HEK293 (cell line): ENCODE data around the gene ABLIM2.

Experiments
- CTCF ChIA-PET: fragments of 350-600 bp; formaldehyde crosslinking; extraction: SDS; loops from one replicate; lab custom pipeline; 2021; ENCODE audit warnings: antibody characterized with exemption; lab: Yijun Ruan, JAX
- POLR2A ChIA-PET: fragments of 300-600 bp; formaldehyde crosslinking; extraction: SDS; loops from one replicate; lab custom pipeline; 2020; ENCODE audit warnings: antibody characterized with exemption, inconsistent platforms; lab: Yijun Ruan, JAX
- H3K27ac ChIP-seq: fragments of 200-500 bp; sonication (Bioruptor generic); 2 replicates; pipeline ENCODE4 v1.5.1; 2014; ENCODE audit warnings: low read depth, low read length, control low read depth, inconsistent platforms; ENCODE audit errors: extremely low read depth
- H3K36me3 ChIP-seq, 2 experiments: fragments of 200-500 bp in 1 of 2; sonication (Bioruptor generic) in 1 of 2; 1 replicate in 1 of 2; 2 replicates in 1 of 2; pipeline ENCODE4 v1.5.1; 2014 to 2017; ENCODE audit warnings: inconsistent platforms in 2 of 2, low read length in 2 of 2; ENCODE audit not compliant: control insufficient read depth in 2 of 2, insufficient read depth in 1 of 2
- H3K4me1 ChIP-seq: fragments of 200-500 bp; sonication (Bioruptor generic); 2 replicates; pipeline ENCODE4 v1.5.1; 2014; ENCODE audit warnings: mild to moderate bottlenecking, low read length, inconsistent platforms; ENCODE audit not compliant: control insufficient read depth, insufficient read depth
- H3K4me3 ChIP-seq: 2 replicates; pipeline ENCODE4 v1.5.1; 2011; ENCODE audit warnings: low read depth, mild to moderate bottlenecking, control low read depth, low read length, moderate library complexity
- H3K9me3 ChIP-seq: fragments of 200-500 bp; sonication (Bioruptor generic); 2 replicates; pipeline ENCODE4 v1.5.1; 2014; ENCODE audit warnings: low read depth, low read length, inconsistent platforms; ENCODE audit not compliant: control insufficient read depth, insufficient read depth
- EGR2 ChIP-seq: fragments of 450-650 bp; formaldehyde crosslinking; IDR thresholded peaks from 2 replicates; pipeline ENCODE4 v1.5.1; 2016; ENCODE audit warnings: low read depth, missing biosample characterization, missing genetic modification characterization
- PBX3 ChIP-seq: sonication (generic); formaldehyde crosslinking; IDR thresholded peaks from 2 replicates; pipeline ENCODE4 v1.8.1; 2022; ENCODE audit warnings: mild to moderate bottlenecking, moderate library complexity, missing genetic modification reagents
- RBAK ChIP-seq: fragments of 450-650 bp; formaldehyde crosslinking; IDR thresholded peaks from 2 replicates; pipeline ENCODE4 v1.5.1; 2016; ENCODE audit warnings: missing biosample characterization, missing genetic modification characterization
- SCRT2 ChIP-seq: fragments of 450-650 bp; formaldehyde crosslinking; IDR thresholded peaks from 2 replicates; pipeline ENCODE4 v1.5.1; 2016; ENCODE audit warnings: missing biosample characterization, missing genetic modification characterization
- SP7 ChIP-seq: fragments of 450-650 bp; formaldehyde crosslinking; IDR thresholded peaks from 2 replicates; pipeline ENCODE4 v1.5.1; 2016; ENCODE audit warnings: missing biosample characterization, missing genetic modification characterization
- ZBTB10 ChIP-seq: fragments of 450-650 bp; formaldehyde crosslinking; IDR thresholded peaks from 2 replicates; pipeline ENCODE4 v1.5.1; 2016; ENCODE audit warnings: missing biosample characterization, missing genetic modification characterization
- ZBTB49 ChIP-seq: fragments of 450-650 bp; formaldehyde crosslinking; IDR thresholded peaks from 2 replicates; pipeline ENCODE4 v1.5.1; 2016; ENCODE audit warnings: missing biosample characterization, missing genetic modification characterization, low read depth
- ZBTB6 ChIP-seq: fragments of 450-650 bp; formaldehyde crosslinking; IDR thresholded peaks from 2 replicates; pipeline ENCODE4 v1.5.1; 2017; ENCODE audit warnings: missing biosample characterization, missing genetic modification characterization
- ZEB2 ChIP-seq: fragments of 450-650 bp; formaldehyde crosslinking; IDR thresholded peaks from 2 replicates; pipeline ENCODE4 v1.5.1; 2016; ENCODE audit warnings: missing biosample characterization, missing genetic modification characterization
- ZFHX2 ChIP-seq: fragments of 450-650 bp; formaldehyde crosslinking; conservative IDR thresholded peaks from 2 replicates; pipeline ENCODE4 v1.5.1; 2016; ENCODE audit warnings: missing biosample characterization, missing genetic modification characterization
- ZNF146 ChIP-seq: fragments of 450-650 bp; formaldehyde crosslinking; IDR thresholded peaks from 2 replicates; pipeline ENCODE4 v1.5.1; 2016; ENCODE audit warnings: missing biosample characterization, missing genetic modification characterization
- ZNF248 ChIP-seq: fragments of 450-650 bp; formaldehyde crosslinking; IDR thresholded peaks from 2 replicates; pipeline ENCODE4 v1.5.1; 2017; ENCODE audit warnings: missing biosample characterization, missing genetic modification characterization
- ZNF404 ChIP-seq: fragments of 450-650 bp; formaldehyde crosslinking; IDR thresholded peaks from 2 replicates; pipeline ENCODE4 v1.5.1; 2017; ENCODE audit warnings: missing biosample characterization, missing genetic modification characterization
- ZNF426 ChIP-seq: fragments of 450-650 bp; formaldehyde crosslinking; IDR thresholded peaks from 2 replicates; pipeline ENCODE4 v1.5.1; 2017; ENCODE audit warnings: missing biosample characterization, missing genetic modification characterization, mild to moderate bottlenecking, inconsistent platforms, moderate library complexity
- ZNF521 ChIP-seq: fragments of 450-650 bp; formaldehyde crosslinking; IDR thresholded peaks from 2 replicates; pipeline ENCODE4 v1.5.1; 2017; ENCODE audit warnings: missing biosample characterization, mild to moderate bottlenecking, missing genetic modification characterization
- ZNF621 ChIP-seq: fragments of 450-650 bp; formaldehyde crosslinking; IDR thresholded peaks from 2 replicates; pipeline ENCODE4 v1.5.1; 2017; ENCODE audit warnings: missing biosample characterization, missing genetic modification characterization
- ZNF704 ChIP-seq: fragments of 450-650 bp; formaldehyde crosslinking; IDR thresholded peaks from 2 replicates; pipeline ENCODE4 v1.5.1; 2016; ENCODE audit warnings: missing biosample characterization, missing genetic modification characterization
- ZNF837 ChIP-seq: fragments of 450-650 bp; formaldehyde crosslinking; IDR thresholded peaks from 2 replicates; pipeline ENCODE4 v1.5.1; 2016; ENCODE audit warnings: missing biosample characterization, missing genetic modification characterization
- ZSCAN4 ChIP-seq: fragments of 450-650 bp; formaldehyde crosslinking; IDR thresholded peaks from 2 replicates; pipeline ENCODE4 v1.5.1; 2017; ENCODE audit warnings: missing biosample characterization, missing genetic modification characterization

ABLIM2 gene

GRCh38 chr4:8119877-8120276, 38.7 kb downstream of the ABLIM2 start (continued):
- no peak for TF ChIP-seq ZBTB49 (tag by site-specific recombination)
- TF ChIP-seq ZNF146 (tag by site-specific recombination): no peak

GRCh38 chr4:8118531-8118930, 40.1 kb downstream of the ABLIM2 start:
- Histone ChIP-seq H3K4me1 (no peaks in the 10 kb centered on the region), H3K4me3 (no peak overlapping the region), H3K36me3 (no peaks in the 10 kb centered on the region), H3K27ac (no peak overlapping the region)
- POLR2A ChIA-PET: no interaction called here
- CTCF ChIA-PET: no interaction called here
- TF ChIP-seq ZNF426 (tag by site-specific recombination): no peak
- TF ChIP-seq EGR2 (tag by site-specific recombination): no peak
- no peak for TF ChIP-seq ZNF521 (tag by site-specific recombination)
- no peak for TF ChIP-seq ZNF404
- TF ChIP-seq ZNF248 (tag by site-specific recombination): no peak
- no peak for TF ChIP-seq ZBTB10 (tag by site-specific recombination)
- TF ChIP-seq RBAK (tag by site-specific recombination): no peak
- no peak for TF ChIP-seq SCRT2 (tag by site-specific recombination)
- TF ChIP-seq ZNF837: no peak
- TF ChIP-seq ZNF621 (tag by site-specific recombination): no peak
- TF ChIP-seq PBX3 (CRISPR knock-in tag): no peak
- TF ChIP-seq ZFHX2 (tag by site-specific recombination): no peak
- TF ChIP-seq ZNF704 (tag by site-specific recombination): no peak
- TF ChIP-seq ZBTB6 (tag by site-specific recombination): no peak
- TF ChIP-seq SP7 (tag by site-specific recombination): no peak
- no peak for TF ChIP-seq ZSCAN4 (tag by site-specific recombination)
- no peak for TF ChIP-seq ZEB2 (tag by site-specific recombination)
- TF ChIP-seq, all 188 proteins: peak for 0
- no peaks in the 10 kb centered on the region for H3K9me3 ChIP-seq
